Esophagus squamous epithelium (tissue), 5 donors: ENCODE measurements around the gene ACAN. TPM values are rescaled to one million over a fixed set of nuclear protein-coding genes. Genes with fewer than 3 reads are reported as not detected.

Experiments
- DNase-seq: peaks from one replicate; lab custom pipeline; 2025; lab: John Stamatoyannopoulos, UW
- H3K27ac ChIP-seq, 4 donors: fragments of 200-600 bp; sonication (generic); one replicate each; pipeline ENCODE4 v1.5.1; 2016 to 2019; ENCODE audit warnings: mild to moderate bottlenecking in 1 of 4
- H3K27me3 ChIP-seq, 4 donors: fragments of 200-600 bp; sonication (generic); 1 replicate in 3 of 4; 2 replicates in 1 of 4; pipeline versions ENCODE4 v1.5.1 to v1.6.0; 2017 to 2021; ENCODE audit warnings: antibody characterized with exemption in 1 of 4
- H3K36me3 ChIP-seq, 3 donors: fragments of 200-600 bp; sonication (generic); one replicate each; pipeline ENCODE4 v1.5.1; 2016 to 2019
- H3K4me1 ChIP-seq, 3 donors: fragments of 200-600 bp; sonication (generic); one replicate each; pipeline ENCODE4 v1.5.1; 2017 to 2019
- H3K4me3 ChIP-seq, 4 donors: fragments of 200-600 bp; sonication (generic); 1 replicate in 3 of 4; 2 replicates in 1 of 4; pipeline ENCODE4 v1.5.1; 2016 to 2019; ENCODE audit warnings: mild to moderate bottlenecking in 2 of 4, moderate library complexity in 1 of 4
- H3K9me3 ChIP-seq, 3 donors: fragments of 200-600 bp; sonication (generic); one replicate each; pipeline ENCODE4 v1.5.1; 2016 to 2019
- POLR2A ChIP-seq, 4 donors: fragments of 450-650 bp; IDR thresholded peaks; one replicate each; pipeline ENCODE4 v1.6.1; 2017; ENCODE audit warnings: antibody characterized with exemption in 4 of 4, mild to moderate bottlenecking in 4 of 4, moderate library complexity in 3 of 4
- WGBS, 2 donors: methylation state at CpG; one replicate each; pipeline ENCODE4 v1.1.5; 2018; 5-methylcytosine and 5-hydroxymethylcytosine counted together
- intact Hi-C: fragments of 100-400 bp; cut with DNase I; formaldehyde crosslinking; loops from one replicate; pipeline ENCODE4 v1.15.0; 2022
- total RNA-seq, 4 donors: library from RNA; depleted of rRNA; stranded (reverse); fragments of >200 nt; gene quantifications; one replicate each; pipeline ENCODE4 v1.1.0, GENCODE V29; 2016
- TF ChIP-seq, protein P1 (sequence below), 6 experiments: fragments of 450-650 bp in 4 of 6; fragments of 200-600 bp in 2 of 6; sonication (generic) in 2 of 6; IDR thresholded peaks; one replicate each; pipeline ENCODE4 v1.5.1; 2016 to 2019; ENCODE audit warnings: antibody characterized with exemption in 6 of 6, mild to moderate bottlenecking in 4 of 6, moderate library complexity in 4 of 6
- donor health status: DM: yes; HTN: yes; CAD: no.

ACAN gene
- total RNA-seq, 4 donors from 2014 or later, result 0.34 to 2.6 (median 0.76) TPM; not detected in 1

DNA sequence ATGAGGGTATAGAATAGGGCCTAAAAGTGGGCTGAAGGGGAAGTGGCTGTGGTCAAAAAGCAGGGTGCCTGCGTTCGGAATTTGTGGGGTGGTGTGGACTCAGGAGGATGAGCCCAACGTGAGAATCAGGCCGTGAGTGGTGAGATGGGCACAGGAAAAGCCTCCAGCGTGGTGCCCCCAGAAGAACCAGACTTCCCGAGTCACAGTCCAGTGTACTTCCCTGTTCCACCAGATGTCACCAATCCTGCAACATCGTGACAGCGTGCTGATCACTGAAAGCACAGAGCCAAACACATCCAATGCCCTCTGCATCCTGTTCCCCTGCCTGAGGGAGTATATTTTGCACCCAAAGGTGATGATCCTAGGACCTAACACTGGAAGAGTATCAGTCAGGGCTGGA lies 20.8 kb upstream of the ACAN start:
- Histone ChIP-seq H3K4me3 (no peak overlapping the region), H3K27ac (no peak overlapping the region), H3K9me3 (no peaks in the 10 kb centered on the region), H3K27me3 (peaks cover 0 to 7% (median 0%) of the 10 kb centered on the region in 4 donors), H3K4me1 (no peaks in the 10 kb centered on the region), H3K36me3 (no peaks in the 10 kb centered on the region)
- intact Hi-C loops, result no loop called here
- DNase-seq, result no peak
- no peak for TF ChIP-seq POLR2A (IDR thresholded peaks at IDR 0.05)
- TF ChIP-seq, protein P1, sequence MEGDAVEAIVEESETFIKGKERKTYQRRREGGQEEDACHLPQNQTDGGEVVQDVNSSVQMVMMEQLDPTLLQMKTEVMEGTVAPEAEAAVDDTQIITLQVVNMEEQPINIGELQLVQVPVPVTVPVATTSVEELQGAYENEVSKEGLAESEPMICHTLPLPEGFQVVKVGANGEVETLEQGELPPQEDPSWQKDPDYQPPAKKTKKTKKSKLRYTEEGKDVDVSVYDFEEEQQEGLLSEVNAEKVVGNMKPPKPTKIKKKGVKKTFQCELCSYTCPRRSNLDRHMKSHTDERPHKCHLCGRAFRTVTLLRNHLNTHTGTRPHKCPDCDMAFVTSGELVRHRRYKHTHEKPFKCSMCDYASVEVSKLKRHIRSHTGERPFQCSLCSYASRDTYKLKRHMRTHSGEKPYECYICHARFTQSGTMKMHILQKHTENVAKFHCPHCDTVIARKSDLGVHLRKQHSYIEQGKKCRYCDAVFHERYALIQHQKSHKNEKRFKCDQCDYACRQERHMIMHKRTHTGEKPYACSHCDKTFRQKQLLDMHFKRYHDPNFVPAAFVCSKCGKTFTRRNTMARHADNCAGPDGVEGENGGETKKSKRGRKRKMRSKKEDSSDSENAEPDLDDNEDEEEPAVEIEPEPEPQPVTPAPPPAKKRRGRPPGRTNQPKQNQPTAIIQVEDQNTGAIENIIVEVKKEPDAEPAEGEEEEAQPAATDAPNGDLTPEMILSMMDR (IDR thresholded peaks at IDR 0.05), result no peak
- 51 to 65% methylated on average over 6 to 8 of the region's 8 CpGs for WGBS, 2 donors

DNA sequence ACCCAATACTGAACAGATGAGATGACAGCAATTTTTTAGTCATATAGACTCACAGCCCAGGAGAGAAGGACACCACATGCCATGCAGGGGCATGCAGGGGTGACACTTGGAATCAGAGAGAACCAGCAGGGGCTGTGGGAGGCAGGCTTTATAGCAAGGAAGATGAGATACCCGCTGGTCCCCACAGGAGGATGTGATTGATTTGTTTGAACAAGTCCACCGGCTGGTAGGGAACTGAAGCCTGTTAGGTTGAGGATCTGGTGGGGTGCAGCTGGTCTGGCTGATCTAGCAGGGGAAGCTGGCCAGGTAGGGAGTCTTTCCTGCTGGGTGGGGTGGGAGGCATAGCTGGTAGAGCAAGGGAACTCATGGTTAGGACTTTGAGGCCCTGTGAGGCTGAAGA lies 18.0 kb upstream of the ACAN start:
- no peaks in the 10 kb centered on the region for H3K36me3 ChIP-seq
- no peaks in the 10 kb centered on the region for H3K4me1 ChIP-seq
- 39 to 42% methylated on average over 2 of the region's 2 CpGs for WGBS, 2 donors
- no peak overlapping the region for H3K4me3 ChIP-seq
- intact Hi-C loops, result no loop called here
- no peaks in the 10 kb centered on the region for H3K9me3 ChIP-seq
- no peak for DNase-seq
- no peak overlapping the region for H3K27ac ChIP-seq
- no peaks in the 10 kb centered on the region for H3K27me3 ChIP-seq
- TF ChIP-seq, protein P1 (IDR thresholded peaks at IDR 0.05), result no peak
- no peak for TF ChIP-seq POLR2A (IDR thresholded peaks at IDR 0.05)

DNA sequence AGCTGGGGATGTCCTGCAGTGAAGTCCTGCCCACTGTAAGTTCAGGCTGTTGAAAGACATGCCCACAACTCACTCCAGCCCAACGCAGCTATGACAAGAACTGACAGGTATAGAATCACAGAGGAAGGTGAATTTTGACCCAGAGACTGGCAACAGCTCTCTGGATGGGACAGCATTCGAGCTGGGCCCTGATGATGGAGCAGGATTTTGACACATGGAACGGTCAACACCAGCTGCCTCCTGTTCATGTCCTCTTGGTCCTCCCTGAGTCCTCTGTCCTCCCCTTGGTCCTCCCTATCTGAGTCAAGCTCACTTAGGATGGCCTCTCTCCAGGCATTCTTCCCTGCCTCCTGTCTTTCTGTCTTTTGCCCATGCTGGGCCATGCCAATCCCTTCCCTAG lies 15.2 kb upstream of the ACAN start:
- Histone ChIP-seq H3K36me3 (no peaks in the 10 kb centered on the region), H3K27me3 (peaks cover 0 to 20% (median 0%) of the 10 kb centered on the region in 4 donors), H3K4me3 (no peak overlapping the region), H3K9me3 (no peaks in the 10 kb centered on the region), H3K27ac (no peak overlapping the region), H3K4me1 (no peaks in the 10 kb centered on the region)
- TF ChIP-seq POLR2A (IDR thresholded peaks at IDR 0.05), result no peak
- TF ChIP-seq, protein P1 (IDR thresholded peaks at IDR 0.05), result no peak
- WGBS, 2 donors, result 43 to 82% methylated on average over 2 to 3 of the region's 3 CpGs
- intact Hi-C loops, result no loop called here
- DNase-seq, result no peak

DNA sequence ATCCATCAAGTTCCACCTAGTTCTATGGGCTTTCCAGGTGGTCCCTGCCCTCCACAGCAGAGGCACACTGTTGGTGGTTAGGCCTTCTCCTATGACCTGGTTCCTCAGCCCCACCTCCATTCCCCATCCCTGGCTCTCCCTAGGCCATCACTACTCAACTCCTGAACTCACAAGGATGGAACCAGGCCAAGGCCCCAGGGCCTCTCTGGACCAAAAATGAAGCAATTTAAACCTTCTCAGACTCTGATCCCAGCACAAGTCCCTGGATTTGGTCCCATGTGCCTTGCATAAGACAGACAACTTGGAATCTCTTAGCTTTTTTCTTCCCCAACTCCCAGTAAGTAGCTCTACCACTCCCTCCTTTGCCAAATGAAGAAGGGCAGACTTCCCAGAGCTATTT lies 14.4 kb upstream of the ACAN start:
- H3K36me3 ChIP-seq, result no peaks in the 10 kb centered on the region
- H3K4me3 ChIP-seq, result no peak overlapping the region
- peaks cover 0 to 28% (median 0%) of the 10 kb centered on the region in 4 donors for H3K27me3 ChIP-seq
- H3K4me1 ChIP-seq, result no peaks in the 10 kb centered on the region
- no peaks in the 10 kb centered on the region for H3K9me3 ChIP-seq
- no peak for DNase-seq
- no peak overlapping the region for H3K27ac ChIP-seq
- intact Hi-C loops, result no loop called here
- TF ChIP-seq, protein P1 (IDR thresholded peaks at IDR 0.05), result no peak
- TF ChIP-seq POLR2A (IDR thresholded peaks at IDR 0.05), result no peak

DNA sequence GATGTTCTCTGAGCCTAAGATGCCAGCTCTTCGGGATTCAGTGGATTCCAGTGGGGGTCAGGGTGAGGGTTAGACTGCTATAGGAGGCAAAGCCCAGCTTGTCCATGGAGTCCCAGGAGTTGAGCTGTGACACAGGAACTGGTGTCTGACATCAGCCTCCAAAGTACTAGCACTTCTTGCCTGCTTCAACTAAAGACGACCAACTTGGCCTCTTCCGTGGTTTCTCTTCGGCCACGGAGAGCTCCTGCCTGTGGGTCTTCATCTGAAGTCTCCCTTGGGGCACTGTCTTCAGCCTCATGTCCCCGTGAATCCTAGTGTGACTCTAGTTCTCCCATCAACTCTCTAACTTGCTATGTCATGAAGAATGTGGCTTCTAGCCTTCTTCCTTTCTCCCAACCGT lies 12.8 kb upstream of the ACAN start:
- Histone ChIP-seq H3K27me3 (peaks cover 0 to 43% (median 0%) of the 10 kb centered on the region in 4 donors), H3K27ac (no peak overlapping the region), H3K4me1 (no peaks in the 10 kb centered on the region), H3K9me3 (no peaks in the 10 kb centered on the region), H3K4me3 (no peak overlapping the region), H3K36me3 (no peaks in the 10 kb centered on the region)
- intact Hi-C loops, result no loop called here
- TF ChIP-seq, protein P1 (IDR thresholded peaks at IDR 0.05), result no peak
- TF ChIP-seq POLR2A (IDR thresholded peaks at IDR 0.05), result no peak
- no peak for DNase-seq
- WGBS, 2 donors, result 81 to 84% methylated on average over 6 to 7 of the region's 7 CpGs
